GM21360 (cell line): Measurements from ENCODE around the gene RFESD.

Source experiments
- ATAC-seq: cut with Tn5 transposase; IDR thresholded peaks from one replicate; pipeline ENCODE4 v1.9.1; 2021; ENCODE audit warnings: mild to moderate bottlenecking, moderate library complexity; ENCODE audit not compliant: unreplicated experiment

The RFESD gene

DNA sequence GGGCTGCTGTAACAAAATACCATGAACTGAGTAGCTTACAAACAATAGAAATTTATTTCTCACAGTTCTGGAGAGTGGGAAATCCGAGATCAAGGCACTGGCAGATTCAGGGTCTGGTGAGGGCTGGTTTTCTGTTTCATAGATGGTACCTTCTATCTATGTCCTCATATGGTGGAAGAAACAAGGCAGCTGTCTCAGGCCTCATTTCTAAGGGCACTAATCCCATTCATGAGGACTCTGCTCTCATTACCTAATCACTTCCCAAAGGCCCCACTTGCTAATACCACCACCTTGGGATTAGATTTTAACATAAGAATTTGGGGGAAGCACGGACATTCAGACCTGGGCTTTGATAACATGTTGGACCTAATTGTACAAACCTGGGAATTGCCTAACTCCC is 13.5 kb downstream of the RFESD start:
- no peak for ATAC-seq

GRCh38 chr5:95662946-95663345 is 16.4 kb downstream of the RFESD start:
- no peak for ATAC-seq

GRCh38 chr5:95664204-95664786 is 17.7 kb downstream of the RFESD start:
- ATAC-seq: no peak

DNA sequence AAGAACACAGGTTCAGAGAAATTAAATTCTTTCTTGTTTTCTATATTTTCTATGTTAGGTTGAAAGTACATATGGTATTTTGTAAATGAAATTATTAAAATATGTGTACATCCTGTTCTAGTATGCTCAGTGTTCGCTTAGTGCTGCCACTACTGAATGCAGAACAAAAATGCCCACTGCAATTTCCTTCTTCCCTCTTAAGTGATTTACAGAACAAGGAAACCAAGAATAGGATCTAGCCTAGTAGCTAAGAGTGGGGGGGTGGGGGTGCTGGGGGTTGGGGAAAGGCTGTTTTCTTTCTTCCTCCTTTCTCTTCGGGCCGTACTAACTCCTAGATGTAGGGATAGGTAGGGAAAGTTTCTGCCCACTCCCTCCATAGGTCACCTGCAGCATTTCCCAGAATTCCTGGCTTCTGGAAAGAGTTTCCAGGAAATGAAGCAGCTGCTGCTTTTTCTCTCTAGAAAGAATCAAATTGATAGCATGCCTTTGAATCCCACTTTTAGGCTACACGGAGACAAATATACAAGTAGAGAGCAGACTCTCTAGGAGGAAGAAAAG is 20.6 kb downstream of the RFESD start:
- no peak for ATAC-seq

DNA sequence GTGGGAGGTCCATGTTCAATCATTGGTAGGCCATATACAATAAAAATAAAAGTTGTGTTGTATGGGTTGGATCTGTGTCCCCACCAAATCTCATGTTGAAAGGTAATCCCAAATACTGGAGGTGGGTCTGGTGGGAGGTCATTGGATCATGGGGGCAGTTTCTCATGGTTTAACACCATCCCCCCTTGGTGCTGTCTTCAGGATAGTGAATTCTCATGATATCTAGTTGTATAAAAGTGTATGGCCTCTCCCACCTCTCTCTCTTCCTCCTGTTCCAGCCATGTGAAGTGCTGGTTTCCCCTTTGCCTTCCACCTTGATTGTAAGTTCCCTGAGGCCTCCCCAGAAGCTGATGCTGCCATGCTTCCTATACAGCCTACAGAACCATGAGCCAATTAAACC is 21.1 kb downstream of the RFESD start:
- ATAC-seq: no peak

DNA sequence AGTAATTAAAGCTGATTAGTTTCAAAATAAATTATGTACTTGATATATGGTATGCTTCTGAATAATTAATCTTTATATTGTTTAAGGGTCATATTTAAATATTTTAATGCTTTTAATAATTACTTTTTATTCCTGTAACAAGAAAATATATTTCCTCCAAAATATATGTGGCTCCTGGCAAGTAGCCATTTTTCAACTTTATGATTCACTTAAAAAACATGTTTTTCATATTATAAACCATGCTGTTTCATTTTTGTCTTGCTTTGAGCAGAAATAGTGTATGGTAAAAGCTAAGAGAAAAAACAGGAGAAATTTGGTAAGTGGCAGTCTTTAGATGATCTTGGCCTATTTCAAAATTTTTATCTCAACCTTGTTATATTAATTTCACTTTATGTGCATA is 21.6 kb downstream of the RFESD start:
- no peak for ATAC-seq

DNA sequence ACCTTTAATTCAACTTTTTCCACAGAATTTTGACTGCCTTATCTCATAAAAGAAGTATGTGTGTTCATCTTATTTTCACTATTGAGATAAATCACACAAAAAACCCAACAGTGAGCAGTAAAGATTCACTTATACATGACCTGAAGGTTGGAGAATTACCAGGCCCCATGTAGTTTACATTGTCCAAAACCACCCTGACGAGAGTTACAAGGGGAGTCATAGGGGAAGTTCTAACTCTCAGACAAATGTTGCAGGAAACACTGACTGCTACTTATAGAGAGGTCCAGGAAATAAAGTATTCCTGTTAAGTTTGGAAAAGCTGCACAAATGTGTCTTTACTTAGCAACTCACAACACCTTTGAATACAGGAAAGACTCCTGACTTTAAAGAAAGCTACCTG is 22.2 kb downstream of the RFESD start:
- no peak for ATAC-seq

DNA sequence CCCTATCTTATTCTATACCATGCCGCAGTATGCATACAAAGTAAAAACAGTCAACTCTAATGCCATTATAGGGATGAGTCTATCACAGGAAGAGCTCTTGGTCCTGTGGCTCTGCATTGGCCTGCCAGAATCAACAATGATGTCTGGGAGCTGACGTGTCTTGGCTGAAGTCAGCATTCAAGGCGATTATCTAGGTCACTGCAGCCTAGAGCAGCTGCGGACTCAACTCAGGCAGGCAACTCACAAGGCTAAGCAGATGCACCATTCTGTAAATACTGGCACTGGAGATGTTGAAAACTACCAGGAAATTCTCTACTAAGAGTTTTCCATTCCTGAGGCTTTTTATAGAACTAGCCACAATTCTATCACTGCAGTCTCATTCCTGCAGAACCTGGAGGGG is 23.0 kb downstream of the RFESD start:
- ATAC-seq: no peak

- no peak for ATAC-seq
Measured at GRCh38 chr5:95669985-95670384, 23.4 kb downstream of the RFESD start.

DNA sequence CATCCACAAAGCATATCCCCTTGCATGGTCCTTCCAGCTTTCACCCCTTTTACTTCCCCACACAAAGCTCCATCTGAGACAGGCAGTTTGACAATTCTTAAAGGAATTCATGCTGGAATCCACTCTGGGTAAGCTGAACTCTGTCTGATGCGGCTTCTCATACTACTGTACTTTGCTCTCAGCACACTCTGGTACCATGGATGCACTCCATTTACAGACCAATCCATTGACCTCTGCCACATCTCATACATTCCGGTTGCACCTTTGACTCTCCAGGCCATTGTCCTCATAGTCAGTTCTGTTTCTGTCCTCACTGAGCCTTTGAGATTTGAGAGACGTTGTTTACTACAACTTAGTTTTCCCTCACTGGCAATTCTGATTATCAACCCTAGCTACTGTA is 24.0 kb downstream of the RFESD start:
- ATAC-seq: no peak

- ATAC-seq: no peak
Measured at GRCh38 chr5:95671826-95672225, 25.2 kb downstream of the RFESD start.

DNA sequence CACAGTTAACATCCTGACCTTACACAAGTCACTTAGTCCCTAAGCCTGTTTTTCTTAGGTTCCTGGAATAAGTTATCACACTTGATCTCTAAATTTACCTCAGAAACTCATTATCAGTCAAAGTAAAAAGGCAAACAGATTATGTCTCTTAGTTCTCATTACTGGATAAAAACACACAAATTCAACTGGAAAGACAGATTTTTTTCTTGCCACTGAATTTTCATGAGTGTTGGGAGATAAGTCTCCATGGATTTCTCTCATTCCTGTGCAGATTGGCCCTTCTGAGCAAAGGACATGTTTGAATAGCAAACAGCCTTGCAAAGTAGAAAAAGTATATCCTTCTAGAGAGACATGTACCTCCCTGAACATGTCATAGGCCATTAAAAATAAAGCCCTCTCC is 26.1 kb downstream of the RFESD start:
- no peak for ATAC-seq

GRCh38 chr5:95673081-95673480 is 26.5 kb downstream of the RFESD start:
- ATAC-seq: no peak

GRCh38 chr5:95682891-95683290 is 36.3 kb downstream of the RFESD start, which contains the start of gene SPATA9:
SPATA9 (minus strand) TSS chr5:95682991; CDS start chr5:95682854, 137 bp downstream.
- no peak for ATAC-seq

GRCh38 chr5:95684361-95684760 is 37.8 kb downstream of the RFESD start:
- ATAC-seq: no peak

DNA sequence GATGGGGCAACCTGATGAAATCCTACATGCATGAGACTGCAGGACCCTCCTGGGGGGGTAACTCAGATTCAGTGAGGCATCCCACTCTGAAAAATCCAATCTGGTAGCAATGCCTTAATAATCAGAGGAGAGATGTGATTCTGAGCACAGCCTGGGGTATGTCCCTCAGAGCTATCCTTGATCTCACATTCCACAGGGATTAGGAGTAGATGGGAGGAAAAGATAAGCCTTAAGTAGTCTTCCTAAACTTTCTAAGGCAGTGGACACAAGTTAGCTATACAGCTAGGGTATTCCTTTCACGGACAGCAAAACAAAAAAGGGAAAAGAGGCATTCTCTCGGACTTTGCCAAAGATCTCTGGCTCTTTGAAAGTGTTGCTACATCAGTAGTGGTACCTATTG is 40.1 kb downstream of the RFESD start:
- ATAC-seq: no peak

- ATAC-seq: no peak
Measured at GRCh38 chr5:95689680-95690079, 43.1 kb downstream of the RFESD start.

- no peak for ATAC-seq
Measured at GRCh38 chr5:95690333-95690732, 43.8 kb downstream of the RFESD start.

- ATAC-seq: no peak
Measured at GRCh38 chr5:95697781-95698681, 51.5 kb downstream of the RFESD start.

- ATAC-seq: no peak
Measured at GRCh38 chr5:95699337-95699736, 52.8 kb downstream of the RFESD start.

- no peak for ATAC-seq
Measured at GRCh38 chr5:95701074-95701473, 54.5 kb downstream of the RFESD start.

- ATAC-seq: no peak
Measured at GRCh38 chr5:95704150-95704549, 57.6 kb downstream of the RFESD start.
